ENCODE results near the gene HMCN2.
A peak's percentile ranks its signal among the peaks of the same experiment; 100 is the strongest.

HMCN2 gene

GRCh38 chr9:130316430-130316829 lies 50.9 kb downstream of the HMCN2 start:
- no peak overlapping the region for H3K4me3 ChIP-seq (ENCODE audit: low read depth, low read length)
- DNase-seq (ENCODE audit: low read depth) = no peak
- no peak for TF ChIP-seq CTCF (IDR thresholded peaks at IDR 0.05; ENCODE audit: low read depth, low read length, missing control alignments)

DNA sequence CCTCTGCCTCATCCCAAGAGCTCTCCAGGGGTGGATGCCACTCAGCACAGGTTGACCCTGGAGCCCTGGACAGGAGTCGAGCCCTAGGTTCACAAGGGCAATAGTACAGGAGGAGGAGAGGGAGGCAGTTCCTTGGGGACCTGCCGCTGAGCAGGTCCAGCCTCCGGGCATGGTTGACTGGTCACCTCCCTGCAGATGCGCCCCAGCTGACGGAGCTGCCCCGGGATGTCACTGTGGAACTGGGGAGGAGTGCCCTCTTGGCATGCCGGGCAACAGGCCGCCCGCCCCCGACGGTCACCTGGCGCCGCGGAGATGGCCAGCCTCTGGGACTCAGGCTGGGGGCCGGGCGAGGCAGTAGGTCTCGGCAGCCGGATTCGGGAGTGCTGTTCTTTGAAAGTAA lies 53.7 kb downstream of the HMCN2 start:
- no peak for DNase-seq (ENCODE audit: low read depth)
- no peak overlapping the region for H3K4me3 ChIP-seq (ENCODE audit: low read depth, low read length)
- no peak for TF ChIP-seq CTCF (IDR thresholded peaks at IDR 0.05; ENCODE audit: low read depth, low read length, missing control alignments)

GRCh38 chr9:130319944-130320712 lies 54.6 kb downstream of the HMCN2 start:
- no peak for TF ChIP-seq CTCF (IDR thresholded peaks at IDR 0.05; ENCODE audit: low read depth, low read length, missing control alignments)
- DNase-seq (ENCODE audit: low read depth) = no peak
- no peak overlapping the region for H3K4me3 ChIP-seq (ENCODE audit: low read depth, low read length)

- peak; percentile 6 for TF ChIP-seq CTCF (IDR thresholded peaks at IDR 0.05; ENCODE audit: low read depth, low read length, missing control alignments)
- no peak for DNase-seq (ENCODE audit: low read depth)
- H3K4me3 ChIP-seq (ENCODE audit: low read depth, low read length) = no peak overlapping the region
Observed at GRCh38 chr9:130320723-130321481, 55.3 kb downstream of the HMCN2 start.

- no peak overlapping the region for H3K4me3 ChIP-seq (ENCODE audit: low read depth, low read length)
- TF ChIP-seq CTCF (IDR thresholded peaks at IDR 0.05; ENCODE audit: low read depth, low read length, missing control alignments) = no peak
- DNase-seq (ENCODE audit: low read depth) = no peak
Observed at GRCh38 chr9:130321539-130321938, 56.0 kb downstream of the HMCN2 start.

GRCh38 chr9:130323051-130323745 lies 57.6 kb downstream of the HMCN2 start:
- no peak overlapping the region for H3K4me3 ChIP-seq (ENCODE audit: low read depth, low read length)
- no peak for TF ChIP-seq CTCF (IDR thresholded peaks at IDR 0.05; ENCODE audit: low read depth, low read length, missing control alignments)
- no peak for DNase-seq (ENCODE audit: low read depth)
